ENCODE measurements around the gene PPM1G.
"Not testable (repeated sequence)": the region's sequence is repeated elsewhere in the genome, so short reads cannot be mapped to it uniquely, and the experiment has no call there.

PPM1G gene

GRCh38 chr2:27372937-27373336 lies 36.5 kb downstream of the PPM1G start:
- FAIRE-seq = no peak

DNA sequence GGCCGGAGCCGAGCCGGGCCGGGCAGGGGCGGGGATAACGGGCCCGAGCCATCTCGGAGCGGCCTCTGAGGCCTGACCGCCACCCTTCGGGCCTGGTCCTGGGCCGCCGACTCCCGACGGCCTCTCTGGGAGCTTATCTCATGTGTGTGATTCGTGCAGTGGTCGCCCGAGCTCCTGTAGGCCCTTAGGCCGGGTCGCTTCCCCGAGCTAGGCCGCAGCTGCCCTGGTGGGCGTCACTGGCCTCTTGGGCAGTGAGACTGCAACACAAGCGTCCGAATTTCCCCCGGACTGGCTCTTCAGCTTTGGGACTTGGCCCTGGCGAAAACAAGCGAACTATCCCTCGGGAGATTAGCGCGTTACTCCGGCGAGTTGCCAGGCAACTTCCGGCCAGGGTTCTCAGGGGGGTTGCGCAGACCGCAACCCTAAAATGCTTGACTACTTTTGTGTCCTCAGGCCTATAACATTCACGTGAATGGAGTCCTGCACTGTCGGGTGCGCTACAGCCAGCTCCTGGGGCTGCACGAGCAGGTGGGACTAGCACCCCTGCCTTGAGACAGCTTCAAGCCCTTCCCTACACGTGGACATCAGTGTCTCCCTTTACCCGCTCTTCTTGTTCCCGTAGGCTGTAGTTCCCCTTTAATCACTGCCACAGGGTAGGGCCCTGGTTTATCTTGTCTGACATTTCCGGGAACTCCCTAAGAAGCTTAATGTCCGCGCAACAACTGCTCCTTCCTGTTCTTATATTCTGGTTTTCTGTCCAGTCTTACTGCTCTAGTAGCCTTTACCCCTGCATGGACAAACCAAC lies 38.4 kb downstream of the PPM1G start:
- FAIRE-seq = no peak

- peak; percentile 94 for FAIRE-seq
These were observed 39.2 kb downstream of the PPM1G start, which contains the start of the genes EIF2B4 and SNX17 for GRCh38 chr2:27370026-27370815. Gene EIF2B4, minus strand, starts transcription at chr2:27370338. Its CDS starts 24 bp downstream, at chr2:27370314. Gene SNX17, plus strand, starts transcription at chr2:27370616. Its CDS starts 128 bp downstream, at chr2:27370744.

- no peak for FAIRE-seq
These were observed 39.8 kb downstream of the PPM1G start for GRCh38 chr2:27369471-27370025.

DNA sequence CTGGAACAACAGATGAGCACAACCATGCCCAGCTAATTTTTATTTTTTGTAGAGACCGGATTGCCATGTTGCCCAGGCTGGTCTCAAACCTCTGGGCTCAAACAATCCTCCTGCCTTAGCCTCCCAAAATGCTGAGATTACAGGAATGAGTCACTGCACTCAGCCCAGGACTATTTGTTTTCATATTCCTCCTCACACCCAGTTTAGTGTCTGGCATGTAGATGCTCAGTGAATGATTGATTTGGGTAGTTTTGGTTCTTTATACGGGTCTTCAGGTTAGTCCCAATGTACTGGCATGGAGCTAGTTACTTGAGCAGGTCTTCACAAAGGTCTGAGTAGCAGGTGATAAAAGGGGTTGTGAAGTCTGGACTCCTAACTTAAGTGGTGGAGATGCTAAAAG lies 45.5 kb downstream of the PPM1G start:
- FAIRE-seq = no peak

- no peak for FAIRE-seq
These were observed 46.5 kb downstream of the PPM1G start for GRCh38 chr2:27362678-27363420.

DNA sequence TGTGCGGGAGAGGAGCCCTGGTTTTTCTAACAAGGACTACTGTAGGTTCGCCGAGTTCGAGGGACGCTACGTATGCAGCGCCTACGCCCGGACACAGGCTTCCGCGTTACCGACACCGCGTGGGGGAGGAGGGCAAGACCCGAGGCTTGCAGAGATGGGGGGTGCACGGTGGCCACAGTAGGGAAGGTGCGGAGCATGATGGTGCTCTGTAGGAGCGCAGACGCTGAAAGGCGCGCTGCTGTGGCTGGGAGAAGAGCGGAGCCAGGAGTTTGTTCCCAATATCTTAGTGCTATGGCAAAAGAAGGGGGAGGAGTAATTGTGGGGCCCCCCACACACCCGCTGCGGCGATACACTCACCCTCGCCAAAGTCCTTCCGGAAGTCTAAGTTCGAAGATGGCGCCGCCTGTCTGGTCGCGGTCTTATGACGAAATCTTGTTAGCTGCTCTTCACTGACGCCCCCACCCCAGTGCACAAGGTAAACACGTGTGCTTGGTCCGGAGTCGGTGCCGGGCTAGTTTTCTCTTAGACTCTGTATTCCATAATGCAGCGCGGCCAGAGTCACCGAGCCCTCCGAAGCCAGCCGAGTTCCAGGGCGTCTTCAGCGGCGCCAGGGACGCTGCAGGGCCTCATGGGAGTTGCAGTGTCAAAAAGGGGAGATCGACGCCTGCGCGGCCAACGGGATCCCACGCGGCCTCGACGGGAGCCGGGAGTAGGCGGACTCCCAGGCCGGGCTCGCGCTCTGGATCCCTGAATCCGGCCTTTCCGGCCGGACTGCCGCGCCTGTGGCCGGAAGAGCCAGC lies 52.8 kb downstream of the PPM1G start, which contains the start of gene GTF3C2:
Gene GTF3C2 (minus strand): TSS at position 383 of the 800 bp plus-strand sequence. CDS start 13,210 bp downstream, outside the sequence.
- peak; percentile 96 for FAIRE-seq

- no peak for FAIRE-seq
These were observed 53.4 kb downstream of the PPM1G start for GRCh38 chr2:27356056-27356381.

GRCh38 chr2:27354597-27354927 lies 54.8 kb downstream of the PPM1G start:
- FAIRE-seq = no peak

DNA sequence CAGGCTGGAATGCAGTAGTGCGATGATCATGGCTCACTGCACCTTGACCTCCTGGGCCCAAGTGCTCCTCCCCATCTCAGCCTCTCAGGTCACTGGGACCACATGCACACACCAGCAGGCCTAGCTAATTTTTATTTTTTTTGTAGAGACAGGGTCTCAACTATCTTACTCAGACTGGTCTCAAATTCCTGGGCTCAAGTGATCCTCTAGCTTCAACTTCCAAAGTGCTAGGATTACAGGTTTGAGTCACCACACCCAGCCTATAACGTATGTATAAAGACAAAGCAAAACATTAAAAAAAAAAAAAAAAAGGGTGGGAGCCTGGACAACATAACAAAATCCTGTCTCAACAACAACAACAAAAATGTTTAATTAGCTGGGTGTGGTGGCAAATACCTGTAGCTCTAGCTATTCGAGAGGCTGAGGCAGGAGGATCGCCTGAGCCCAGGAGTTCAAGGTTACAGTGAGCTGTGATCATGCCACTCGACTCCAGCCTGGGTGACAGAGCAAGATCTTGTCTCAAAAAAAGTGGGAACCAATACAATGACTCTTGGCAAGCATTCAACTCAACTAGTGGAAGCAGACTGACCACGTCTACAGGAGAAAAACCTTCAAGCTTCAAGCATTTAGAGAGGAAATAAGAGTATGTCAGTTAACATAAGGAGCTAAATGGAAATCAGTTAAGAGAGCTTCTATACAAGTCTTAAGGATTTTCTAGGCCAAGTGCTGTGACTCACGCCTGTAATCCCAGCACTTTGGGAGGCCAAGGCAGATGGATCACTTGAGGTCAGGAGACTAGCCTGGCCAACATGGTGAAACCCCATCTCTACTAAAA lies 55.4 kb downstream of the PPM1G start:
- no peak for FAIRE-seq

GRCh38 chr2:27353386-27353761 lies 56.0 kb downstream of the PPM1G start:
- not testable (repeated sequence) for FAIRE-seq

DNA sequence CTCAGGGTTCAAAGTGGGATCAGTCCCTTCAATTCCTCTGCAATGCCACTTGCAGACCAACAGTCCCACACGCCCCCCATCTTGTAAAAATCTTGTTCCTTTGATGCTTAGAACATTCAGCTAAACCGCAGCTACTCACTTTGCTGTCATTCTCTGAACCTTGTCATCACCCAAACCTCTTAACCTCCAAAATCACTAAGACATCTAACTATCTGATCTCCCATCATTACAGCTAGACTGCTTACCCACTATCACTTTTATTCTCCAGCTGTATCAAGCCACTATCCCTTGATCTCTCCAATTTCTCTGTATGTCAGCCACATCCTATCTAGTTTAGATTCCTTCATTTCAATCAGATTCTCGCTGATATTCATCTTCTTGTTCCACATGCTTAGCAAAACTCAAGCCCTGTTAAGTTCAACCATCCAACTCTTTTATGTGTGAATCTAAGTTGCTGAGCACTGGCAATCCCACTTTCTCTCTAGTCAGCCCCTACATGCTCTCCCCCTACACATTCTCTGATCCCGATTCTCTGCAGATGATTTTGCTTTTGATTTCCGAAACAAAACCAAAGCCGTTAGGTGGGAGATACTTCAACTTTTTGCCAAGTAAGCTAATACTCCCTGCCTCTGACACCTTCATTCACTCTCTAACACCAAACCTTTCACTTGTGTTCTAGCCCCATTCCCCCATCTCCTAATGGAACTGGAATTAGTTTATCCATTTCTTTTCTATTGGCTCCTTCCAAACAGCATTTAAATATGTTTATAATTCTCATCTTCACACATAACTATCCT lies 57.4 kb downstream of the PPM1G start:
- no peak for FAIRE-seq

- no peak for FAIRE-seq
These were observed 59.2 kb downstream of the PPM1G start for GRCh38 chr2:27350106-27350693.

DNA sequence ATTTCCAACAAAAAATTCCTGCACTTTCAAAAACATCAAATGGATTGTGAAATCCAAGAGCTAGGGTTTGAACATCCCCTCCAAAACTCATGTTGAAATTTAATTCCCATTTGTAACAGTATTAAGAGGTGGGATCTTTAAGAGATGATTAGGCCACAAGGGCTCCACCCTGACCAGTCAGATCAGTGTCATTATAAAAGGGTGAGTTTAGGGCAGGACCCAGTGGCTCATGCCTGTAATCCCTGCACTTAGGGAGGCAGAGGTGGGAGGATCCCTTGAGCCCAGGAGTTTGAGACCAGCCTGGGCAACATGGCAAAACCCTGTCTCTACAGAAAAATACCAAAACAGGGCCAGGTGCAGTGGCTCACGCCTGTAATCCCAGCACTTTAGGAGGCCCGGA lies 61.8 kb downstream of the PPM1G start:
- no peak for FAIRE-seq

- no peak for FAIRE-seq
These were observed 73.2 kb downstream of the PPM1G start for GRCh38 chr2:27336173-27336572.

- FAIRE-seq = no peak
These were observed 74.1 kb downstream of the PPM1G start for GRCh38 chr2:27335311-27335710.

All from G401.6 (cell line).